Activated CD4-positive, CD25-positive, alpha-beta regulatory T cell treated with anti-CD3 and anti-CD28 coated beads, Interleukin-2, amount 50 U/mL, for 72 hours (primary cell): ENCODE results near the gene MAPKAPK2.
"Not testable (repeated sequence)": the region's sequence is repeated elsewhere in the genome, so short reads cannot be mapped to it uniquely, and the experiment has no call there.

Source experiments
- DNase-seq: peaks from one replicate; pipeline ENCODE4 v3.0.0; 2021

MAPKAPK2 gene

DNA sequence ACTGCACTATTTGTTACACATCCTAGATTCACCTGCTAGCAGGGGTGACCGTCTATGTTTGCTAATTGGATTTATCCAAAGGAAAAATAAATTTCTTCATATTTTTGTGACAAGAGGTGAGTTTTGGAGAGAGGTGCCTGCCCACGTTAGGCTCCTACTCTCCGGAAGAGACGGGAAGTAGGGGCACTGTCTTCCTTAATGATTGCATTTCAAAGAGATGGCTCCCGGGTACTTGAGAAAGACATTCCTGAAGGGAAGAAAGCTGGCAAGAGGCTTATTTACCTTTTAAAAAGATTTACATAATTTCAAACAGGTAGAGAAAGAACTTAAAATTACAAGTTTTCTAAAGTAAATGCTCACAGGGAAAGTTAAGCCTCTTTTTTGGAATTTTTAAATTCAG is 67.2 kb downstream of the MAPKAPK2 start:
- no peak for DNase-seq

DNA sequence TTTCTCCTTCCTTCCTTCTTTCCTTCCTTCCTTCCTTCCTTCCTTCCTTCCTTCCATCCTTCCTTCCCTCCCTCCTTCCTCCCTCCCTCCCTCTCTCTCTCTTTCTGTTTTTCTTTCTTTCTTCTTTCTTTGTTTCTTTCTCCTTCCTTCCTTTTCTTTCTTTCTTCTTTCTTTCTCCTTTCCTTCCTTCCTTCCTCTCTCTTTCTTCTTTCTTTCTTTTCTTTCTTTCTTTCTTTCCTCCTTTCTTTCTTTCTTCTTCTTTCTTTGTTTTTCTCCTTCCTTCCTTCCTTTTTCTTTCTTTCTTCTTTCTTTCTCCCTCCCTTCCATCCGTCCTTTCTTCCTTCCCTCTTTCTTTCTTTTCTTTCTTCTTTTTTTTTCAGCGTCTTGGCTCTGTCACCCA is 67.8 kb downstream of the MAPKAPK2 start:
- no peak for DNase-seq

GRCh38 chr1:206753141-206753540 is 68.4 kb downstream of the MAPKAPK2 start:
- DNase-seq = no peak

- no peak for DNase-seq
Measured at GRCh38 chr1:206754011-206754410, 69.3 kb downstream of the MAPKAPK2 start.

DNA sequence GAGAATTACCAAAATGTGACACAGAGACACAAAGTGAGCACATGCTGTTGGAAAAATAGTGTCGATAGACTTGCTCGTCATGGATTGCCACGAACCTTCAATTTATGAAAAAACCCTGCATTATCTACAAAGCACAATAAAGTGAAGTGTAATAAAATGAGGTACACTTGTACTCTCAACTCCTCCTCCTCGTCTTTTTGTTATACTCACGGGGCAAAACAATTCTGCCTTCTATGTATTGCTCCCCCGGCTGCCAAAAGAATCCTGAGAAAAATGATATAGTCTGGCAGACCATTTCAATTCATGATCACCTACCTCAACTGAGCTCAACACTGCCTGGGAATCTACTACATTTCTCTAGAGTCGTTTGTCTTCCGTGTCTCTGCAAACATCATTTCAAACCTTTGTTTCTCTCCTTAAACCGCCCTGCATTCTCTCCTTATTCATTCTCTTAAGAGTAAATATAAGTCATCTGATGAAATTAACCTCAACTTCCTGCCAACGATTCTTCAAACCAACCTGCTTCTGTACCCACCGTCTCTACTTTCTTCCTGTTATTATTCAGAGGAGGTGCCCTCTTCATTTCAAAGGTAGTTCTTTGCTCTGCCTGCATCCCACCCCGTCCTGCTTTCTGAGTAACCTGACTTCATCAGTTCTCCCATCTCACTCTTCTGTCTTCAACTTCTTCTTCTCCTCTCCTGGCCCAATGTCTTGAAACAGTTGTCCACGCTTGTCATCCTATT is 73.0 kb downstream of the MAPKAPK2 start:
- DNase-seq = no peak

- DNase-seq = no peak
Measured at GRCh38 chr1:206760590-206760989, 75.9 kb downstream of the MAPKAPK2 start.

- DNase-seq = no peak
Measured at GRCh38 chr1:206761159-206761768, 76.6 kb downstream of the MAPKAPK2 start.

GRCh38 chr1:206762741-206763364 is 78.1 kb downstream of the MAPKAPK2 start:
- DNase-seq = not testable (repeated sequence)

- not testable (repeated sequence) for DNase-seq
Measured at GRCh38 chr1:206765771-206766170, 81.1 kb downstream of the MAPKAPK2 start.

GRCh38 chr1:206766251-206766856 is 81.6 kb downstream of the MAPKAPK2 start:
- peak; percentile 64 for DNase-seq

DNA sequence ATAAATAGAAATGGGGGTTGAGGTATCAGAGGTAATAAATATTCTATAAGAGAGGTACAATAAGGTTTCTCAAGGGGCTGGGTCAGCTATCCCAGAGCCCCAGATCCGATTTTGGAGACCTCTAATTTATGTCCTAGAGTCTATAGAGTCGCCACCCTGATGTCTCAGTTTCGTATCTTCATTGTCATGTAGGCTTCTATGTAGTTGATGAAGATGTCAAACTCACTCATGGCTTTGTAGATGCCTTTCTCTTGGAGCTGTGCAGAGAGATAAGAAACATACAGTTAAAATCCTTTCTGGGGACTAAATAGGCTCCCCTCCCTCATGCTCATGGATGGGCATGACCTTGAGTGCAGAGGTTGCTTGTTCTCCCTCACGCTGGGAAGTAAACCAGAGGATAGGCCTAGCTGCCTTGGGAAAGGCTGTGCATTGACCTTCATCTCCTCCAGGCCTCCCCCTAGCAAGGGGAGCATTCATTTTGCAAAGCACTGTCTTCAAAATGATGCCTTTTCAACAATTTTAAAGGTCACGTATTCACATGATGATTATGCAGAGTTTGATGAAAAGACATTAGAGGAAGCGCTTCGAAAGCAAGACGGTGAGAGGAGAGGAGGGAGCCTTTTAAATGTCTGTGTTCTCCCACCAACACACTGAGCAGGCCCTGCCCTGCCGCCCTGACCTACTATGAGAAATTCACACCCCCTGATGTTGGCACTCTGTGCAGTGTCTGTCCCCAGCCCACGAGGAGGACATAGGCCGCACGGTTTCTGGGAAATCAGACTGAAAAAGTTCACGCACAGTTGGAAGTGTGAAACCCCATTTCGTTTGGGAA is 84.0 kb downstream of the MAPKAPK2 start:
- no peak for DNase-seq

- peak; percentile 60 for DNase-seq
Measured at GRCh38 chr1:206769304-206769731, 84.6 kb downstream of the MAPKAPK2 start.

DNA sequence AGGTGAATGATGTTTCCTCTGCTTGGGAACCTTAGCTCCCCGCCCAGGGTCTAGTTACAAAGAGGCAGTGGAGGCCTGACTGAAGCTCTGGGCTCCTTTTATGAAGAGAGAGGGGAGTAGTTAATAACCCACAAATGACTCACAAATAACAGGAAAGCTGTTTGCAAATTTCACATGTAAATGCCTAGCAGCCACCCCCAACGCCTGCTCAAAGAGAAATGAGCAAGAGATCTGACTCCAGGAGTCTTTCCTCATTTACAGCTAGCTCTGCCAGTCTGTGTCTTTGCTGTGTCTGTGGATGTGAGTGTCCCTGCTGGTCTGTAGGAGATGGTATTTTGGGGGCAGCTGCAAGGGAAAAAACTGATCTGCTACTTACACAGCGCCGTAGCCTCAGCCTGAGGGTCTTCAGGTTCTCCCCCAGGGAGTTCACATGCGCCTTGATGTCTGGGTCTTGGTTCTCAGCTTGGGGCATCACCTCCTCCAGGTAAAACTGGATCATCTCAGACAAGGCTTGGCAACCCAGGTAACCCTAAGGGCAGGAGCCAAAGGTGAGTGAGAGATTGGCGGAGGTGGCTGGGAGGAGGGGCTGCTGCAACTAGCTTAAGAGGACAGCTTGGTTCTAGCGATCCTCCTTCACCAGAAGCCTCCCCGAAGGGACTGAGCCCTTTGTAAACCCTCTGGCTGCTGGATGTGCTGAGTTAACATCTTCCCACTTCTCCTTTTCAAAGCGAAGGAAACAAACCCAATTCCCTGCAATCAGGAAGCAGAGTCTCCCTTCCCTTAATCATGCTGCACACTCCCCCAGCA is 86.0 kb downstream of the MAPKAPK2 start, which contains the start of gene IL19:
Gene IL19 (plus strand): TSS at position 243 of the 807 bp plus-strand sequence. CDS start 65,890 bp downstream, outside the sequence.
- no peak for DNase-seq

DNA sequence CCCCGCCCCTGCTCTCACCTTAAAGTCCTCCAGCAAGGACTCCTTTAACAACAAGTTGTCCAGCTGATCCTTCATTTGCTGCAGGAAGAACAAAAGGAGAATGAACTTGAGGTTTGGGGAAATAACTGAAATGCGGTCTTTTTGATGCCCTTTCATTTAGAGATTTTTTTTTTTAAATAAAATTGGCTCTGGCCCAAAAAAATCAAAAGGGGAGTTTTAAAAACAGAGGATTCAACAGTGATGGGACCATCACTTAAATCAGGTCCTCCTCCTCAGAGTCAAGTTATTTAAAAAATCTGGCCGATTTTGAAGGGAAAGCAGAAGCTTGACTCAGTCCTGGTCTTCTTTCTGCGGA is 86.6 kb downstream of the MAPKAPK2 start:
- DNase-seq = no peak

GRCh38 chr1:206772243-206772937 is 87.7 kb downstream of the MAPKAPK2 start, which contains the start of gene IL10:
IL10 (minus strand) TSS chr1:206772494; CDS start chr1:206772435, 59 bp downstream.
- no peak for DNase-seq

DNA sequence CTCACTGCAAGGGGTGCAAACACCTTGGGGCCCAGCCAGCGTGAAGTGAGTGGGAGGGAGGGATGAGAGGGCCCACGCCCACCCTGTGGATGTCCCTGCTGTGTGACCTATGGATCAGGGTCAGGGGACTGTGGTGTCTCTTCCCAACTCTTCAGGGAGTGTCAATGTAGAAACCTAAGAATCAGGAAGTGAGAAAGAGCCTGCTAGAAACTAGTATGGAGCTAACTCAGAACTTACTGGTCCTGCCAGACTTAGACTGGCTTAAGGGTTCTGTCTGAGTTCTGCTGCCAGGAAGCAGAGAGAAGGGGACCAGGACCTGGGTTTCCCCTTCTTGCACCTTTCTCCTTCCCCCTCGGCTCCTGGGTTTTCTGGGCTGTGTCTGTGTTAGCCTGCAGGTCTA is 89.4 kb downstream of the MAPKAPK2 start:
- no peak for DNase-seq

GRCh38 chr1:206776229-206776628 is 91.5 kb downstream of the MAPKAPK2 start:
- no peak for DNase-seq

DNA sequence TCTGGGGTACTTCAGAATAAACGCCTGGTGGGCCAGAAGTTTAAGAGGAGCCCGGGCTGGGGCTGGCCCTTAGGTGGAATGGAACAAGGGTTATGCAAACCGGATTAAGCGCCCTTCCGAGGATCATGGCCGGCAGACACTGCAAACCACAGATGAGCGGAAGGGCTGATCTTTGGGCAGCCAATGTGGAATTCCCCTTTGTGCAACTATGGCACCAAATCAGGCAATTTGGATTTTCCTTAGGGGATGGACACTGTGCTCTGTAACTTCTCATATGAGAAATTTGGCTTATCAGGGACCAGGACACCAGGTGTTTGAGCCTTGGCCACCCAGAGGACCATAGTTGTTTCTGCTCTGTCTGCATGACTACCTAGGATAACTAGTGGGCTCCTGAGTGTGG is 93.3 kb downstream of the MAPKAPK2 start:
- DNase-seq = no peak

GRCh38 chr1:206778911-206779310 is 94.2 kb downstream of the MAPKAPK2 start:
- not testable (repeated sequence) for DNase-seq

DNA sequence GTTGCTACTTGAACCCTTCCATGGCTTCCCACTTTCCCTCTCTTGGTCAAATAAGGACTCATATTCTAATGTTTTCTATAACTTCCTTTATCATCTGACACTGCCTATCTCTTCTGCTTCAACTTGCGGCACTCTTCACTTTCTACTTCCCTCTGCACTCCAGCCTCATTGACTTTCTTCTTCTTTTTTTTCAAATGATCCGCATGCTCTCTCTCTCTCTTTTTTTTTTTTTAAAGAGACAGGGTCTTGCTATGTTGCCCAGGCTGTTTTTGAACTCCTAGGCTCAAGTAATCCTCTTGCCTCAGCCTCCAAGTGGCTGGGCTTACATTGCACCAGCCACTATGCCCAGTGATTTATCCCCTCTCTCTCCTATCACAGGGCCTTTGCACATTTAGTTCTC is 94.9 kb downstream of the MAPKAPK2 start:
- DNase-seq = no peak

DNA sequence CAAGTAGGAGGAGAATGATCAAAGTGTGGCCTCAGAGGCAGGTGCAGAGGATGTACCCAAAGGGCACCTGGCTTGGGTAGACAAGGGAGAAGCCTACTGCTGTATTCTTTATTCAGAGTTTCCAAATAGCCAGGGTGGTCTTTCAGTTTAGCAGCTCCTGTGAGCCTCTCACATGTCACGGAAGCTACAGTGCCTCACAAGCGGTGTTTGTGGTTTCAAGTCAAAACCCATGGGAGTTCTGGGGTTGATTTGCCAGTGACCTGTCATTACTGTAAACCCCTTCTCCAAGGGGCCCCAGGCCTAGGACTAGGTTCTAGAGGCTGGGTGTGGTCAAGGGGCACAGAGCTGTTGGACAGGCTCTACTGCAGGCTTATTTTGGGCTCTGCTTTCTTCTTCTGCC is 97.7 kb downstream of the MAPKAPK2 start:
- DNase-seq = no peak
